K562 (cell line): ENCODE results near the gene TP73. TPM values are rescaled to one million over a fixed set of nuclear protein-coding genes. Genes with fewer than 3 reads are reported as not detected.

ENCODE experiments used
- ATAC-seq: fragments of 200-7000 bp; cut with Tn5 transposase; 3 replicates; pipeline ENCODE4 v1.9.1; 2020; ENCODE audit warnings: moderate library complexity
- BruUV-seq: library from RNA; stranded (reverse); fragments of 400-500 nt; replicated peaks from 2 replicates; lab custom pipeline; 2021; lab: Mats Ljungman, UMichigan
- CTCF ChIA-PET: fragments of 300-600 bp; formaldehyde crosslinking; extraction: SDS; loops from one replicate; lab custom pipeline; 2021; ENCODE audit warnings: low intra/inter-chr PET ratio; lab: Yijun Ruan, JAX
- POLR2A ChIA-PET: fragments of 300-600, 350-650 bp; sonication (Branson Sonifier 250); formaldehyde crosslinking; extraction: SDS; loops from one replicate; lab custom pipeline; 2021; ENCODE audit warnings: antibody characterized with exemption, inconsistent platforms; lab: Yijun Ruan, JAX
- DNase-seq, 4 experiments: peaks; one replicate each; pipeline versions ENCODE4 v3.0.0 to v3.0.0-alpha.2; 2011 to 2018; ENCODE audit warnings: low spot score in 3 of 4, mixed read lengths in 3 of 4; ENCODE audit errors: extremely low read depth in 1 of 4
- FAIRE-seq: peaks from 2 replicates; lab custom pipeline; 2011; peaks lifted over from hg19 to GRCh38; lab: Jason Lieb, UNC
- H2AFZ ChIP-seq: 2 replicates; pipeline ENCODE4 v1.6.0; 2011; ENCODE audit warnings: low read depth, low read length, control low read depth, inconsistent platforms
- H3K27ac ChIP-seq: fragments of 200-600 bp; 3 replicates; pipeline ENCODE4 v1.8.0; 2011; ENCODE audit warnings: low read depth, mild to moderate bottlenecking, control low read depth, inconsistent platforms, low read length, moderate library complexity, mixed read lengths; ENCODE audit errors: extremely low read depth
- H3K27me3 ChIP-seq, 2 experiments: fragments of 300-600 bp in 1 of 2; 2 replicates in 1 of 2; 3 replicates in 1 of 2; pipeline versions ENCODE4 v1.6.0 to v1.8.0; 2011; ENCODE audit warnings: inconsistent platforms in 2 of 2, low read length in 2 of 2, mild to moderate bottlenecking in 1 of 2, mixed read lengths in 1 of 2, moderate library complexity in 1 of 2; ENCODE audit not compliant: control insufficient read depth in 2 of 2, insufficient read depth in 2 of 2
- H3K36me3 ChIP-seq: fragments of 300-600 bp; 3 replicates; pipeline ENCODE4 v1.8.0; 2011; ENCODE audit warnings: mild to moderate bottlenecking, low read length, inconsistent platforms; ENCODE audit not compliant: control insufficient read depth, insufficient read depth
- H3K4me1 ChIP-seq, 2 experiments: fragments of 200-600 bp in 1 of 2; replicated peaks in 1 of 2; 2 replicates in 1 of 2; 3 replicates in 1 of 2; pipeline versions ENCODE4 v1.5.1 to v1.8.0; 2011; ENCODE audit warnings: inconsistent platforms in 2 of 2, low read length in 2 of 2, mild to moderate bottlenecking in 1 of 2, mixed read lengths in 1 of 2, moderate library complexity in 1 of 2; ENCODE audit not compliant: control insufficient read depth in 2 of 2, insufficient read depth in 2 of 2
- H3K4me2 ChIP-seq: 2 replicates; pipeline ENCODE4 v1.6.1; 2011; ENCODE audit warnings: low read length, control low read depth, inconsistent platforms, mixed read lengths; ENCODE audit not compliant: insufficient read depth
- H3K4me3 ChIP-seq: fragments of 200-600 bp; sonication (generic), shearing (Covaris generic); 2 replicates; pipeline ENCODE4 v1.5.1; 2016; ENCODE audit warnings: control low read depth, inconsistent platforms
- H3K79me2 ChIP-seq: fragments of 200-600 bp; 3 replicates; pipeline ENCODE4 v1.8.0; 2011; ENCODE audit warnings: low read length, inconsistent platforms; ENCODE audit not compliant: control insufficient read depth, insufficient read depth
- H3K9ac ChIP-seq, 2 experiments: 2 replicates each; pipeline versions ENCODE4 v1.6.0 to v1.6.1; 2011; ENCODE audit warnings: low read depth in 2 of 2, low read length in 2 of 2, control low read depth in 1 of 2, inconsistent platforms in 1 of 2, mild to moderate bottlenecking in 1 of 2, mixed read lengths in 1 of 2; ENCODE audit not compliant: insufficient read depth in 1 of 2
- H3K9me1 ChIP-seq: one replicate; pipeline ENCODE4 v1.6.0; 2011; ENCODE audit warnings: inconsistent platforms, mild to moderate bottlenecking, low read length, moderate library complexity; ENCODE audit not compliant: control insufficient read depth, insufficient read depth
- H3K9me3 ChIP-seq: replicated peaks from 2 replicates; pipeline ENCODE4 v1.5.1; 2011; ENCODE audit warnings: low read depth, low read length, inconsistent platforms; ENCODE audit not compliant: control insufficient read depth, insufficient read depth
- H4K20me1 ChIP-seq: replicated peaks from 2 replicates; pipeline ENCODE4 v1.6.1; 2011; ENCODE audit warnings: low read length, inconsistent platforms, mixed read lengths; ENCODE audit not compliant: control insufficient read depth, insufficient read depth
- BDP1 ChIP-seq: IDR thresholded peaks from 3 replicates; pipeline ENCODE4 v1.6.1; 2011; ENCODE audit not compliant: insufficient read length, insufficient read depth
- CHD1 ChIP-seq: fragments of 200-600 bp; sonication (generic); IDR thresholded peaks from one replicate; pipeline ENCODE4 v1.6.1; 2012; ENCODE audit warnings: mild to moderate bottlenecking, moderate library complexity, low read length, inconsistent platforms
- EP300 ChIP-seq: IDR thresholded peaks from 2 replicates; pipeline ENCODE4 v1.6.1; 2012; ENCODE audit warnings: low read length, improper control_type of control experiment
- ETV1 ChIP-seq: fragments of 450-650 bp; conservative IDR thresholded peaks from 2 replicates; pipeline ENCODE4 v1.6.1; 2016; ENCODE audit warnings: missing genetic modification characterization, control low read depth, low read depth, missing compliant biosample characterization
- KDM4B ChIP-seq, 2 experiments: fragments of 450-650 bp in 1 of 2; sonication (generic) in 1 of 2; IDR thresholded peaks; 2 replicates each; pipeline ENCODE4 v1.6.1; 2016 to 2017; ENCODE audit warnings: borderline replicate concordance in 2 of 2, antibody characterized with exemption in 1 of 2, low read depth in 1 of 2, mild to moderate bottlenecking in 1 of 2
- KLF1 ChIP-seq: fragments of 450-650 bp; IDR thresholded peaks from 2 replicates; pipeline ENCODE4 v1.6.1; 2016; ENCODE audit warnings: missing genetic modification characterization, missing compliant biosample characterization
- NR2C2 ChIP-seq, 2 experiments: fragments of 200-800 bp in 1 of 2; sonication (Bioruptor generic) in 1 of 2; sonication (generic) in 1 of 2; formaldehyde crosslinking in 1 of 2; IDR thresholded peaks; 2 replicates each; pipeline versions ENCODE4 v1.6.1 to v1.8.0; 2016 to 2022; ENCODE audit warnings: mild to moderate bottlenecking in 1 of 2, missing compliant biosample characterization in 1 of 2, missing genetic modification characterization in 1 of 2, missing genetic modification reagents in 1 of 2
- SMARCA5 ChIP-seq: fragments of 450-650 bp; IDR thresholded peaks from 2 replicates; pipeline ENCODE4 v1.6.1; 2016
- ZNF224 ChIP-seq: sonication (generic); formaldehyde crosslinking; IDR thresholded peaks from 2 replicates; pipeline ENCODE4 v1.8.0; 2022; ENCODE audit warnings: mild to moderate bottlenecking, missing genetic modification reagents
- WGBS: fragments of 100-300 bp; shearing (Covaris generic); methylation state at CpG from one replicate; pipeline ENCODE4 v1.1.6; 2016; ENCODE audit warnings: low coverage, mixed read lengths; ENCODE audit not compliant: insufficient coverage; ENCODE audit errors: missing lambda C conversion rate; 5-methylcytosine and 5-hydroxymethylcytosine counted together
- in situ Hi-C: fragments of 300-500 bp; cut with MboI; formaldehyde crosslinking; loops from 4 replicates; pipeline ENCODE4 v1.15.0; 2018; ENCODE audit warnings: inconsistent platforms, mixed read lengths
- intact Hi-C: fragments of 100-400 bp; cut with micrococcal nuclease; formaldehyde crosslinking; loops from 2 replicates; pipeline ENCODE4 v1.14.2; 2022
- polyA plus RNA-seq, 8 experiments: library from polyadenylated mRNA; depleted of rRNA in 4 of 8; stranded (reverse) in 5 of 8; unstranded in 3 of 8; fragments of >200 nt; fragmentation: Nextera tagmentation in 2 of 8; fragmentation: Illumina TruSeq in 1 of 8; extraction: Ambion mirVana in 2 of 8; extraction: Trizol in 1 of 8; gene quantifications; 2 replicates each; pipeline versions ENCODE4 v1.2.1 to v1.2.3, GENCODE V29; 2011 to 2014; ENCODE audit warnings: inconsistent platforms in 1 of 8, missing spikeins in 1 of 8
- total RNA-seq, 7 experiments: library from RNA; depleted of rRNA in 6 of 7; stranded (reverse); fragments of >200 nt in 6 of 7; fragmentation: Illumina TruSeq in 2 of 7; extraction: Trizol in 2 of 7; gene quantifications; 2 replicates each; pipeline versions ENCODE4 v1.2.1 to v1.2.3, GENCODE V29; 2011 to 2021; ENCODE audit warnings: low replicate concordance in 1 of 7
- TF ChIP-seq, protein P1 (sequence below): fragments of 150-350 bp; IDR thresholded peaks from 2 replicates; pipeline ENCODE4 v1.6.1; 2014; ENCODE audit warnings: low read depth, mild to moderate bottlenecking, low read length, borderline replicate concordance
- TF ChIP-seq, protein P2 (sequence below): fragments of 250-450 bp; sonication (Bioruptor Pico); IDR thresholded peaks from 2 replicates; pipeline ENCODE4 v1.5.0; 2021
- TF ChIP-seq, protein P3 (sequence below): fragments of 450-650 bp; IDR thresholded peaks from 2 replicates; pipeline ENCODE4 v1.6.1; 2018; ENCODE audit not compliant: partially characterized antibody

TP73 gene
- total and polyA plus RNA-seq, 9 of the 15 experiments (the other 6 are each of a cell fraction or from before 2014, with no cell fraction given) = 0.07 to 1.6 (median 0.40) TPM; not detected in 2

DNA sequence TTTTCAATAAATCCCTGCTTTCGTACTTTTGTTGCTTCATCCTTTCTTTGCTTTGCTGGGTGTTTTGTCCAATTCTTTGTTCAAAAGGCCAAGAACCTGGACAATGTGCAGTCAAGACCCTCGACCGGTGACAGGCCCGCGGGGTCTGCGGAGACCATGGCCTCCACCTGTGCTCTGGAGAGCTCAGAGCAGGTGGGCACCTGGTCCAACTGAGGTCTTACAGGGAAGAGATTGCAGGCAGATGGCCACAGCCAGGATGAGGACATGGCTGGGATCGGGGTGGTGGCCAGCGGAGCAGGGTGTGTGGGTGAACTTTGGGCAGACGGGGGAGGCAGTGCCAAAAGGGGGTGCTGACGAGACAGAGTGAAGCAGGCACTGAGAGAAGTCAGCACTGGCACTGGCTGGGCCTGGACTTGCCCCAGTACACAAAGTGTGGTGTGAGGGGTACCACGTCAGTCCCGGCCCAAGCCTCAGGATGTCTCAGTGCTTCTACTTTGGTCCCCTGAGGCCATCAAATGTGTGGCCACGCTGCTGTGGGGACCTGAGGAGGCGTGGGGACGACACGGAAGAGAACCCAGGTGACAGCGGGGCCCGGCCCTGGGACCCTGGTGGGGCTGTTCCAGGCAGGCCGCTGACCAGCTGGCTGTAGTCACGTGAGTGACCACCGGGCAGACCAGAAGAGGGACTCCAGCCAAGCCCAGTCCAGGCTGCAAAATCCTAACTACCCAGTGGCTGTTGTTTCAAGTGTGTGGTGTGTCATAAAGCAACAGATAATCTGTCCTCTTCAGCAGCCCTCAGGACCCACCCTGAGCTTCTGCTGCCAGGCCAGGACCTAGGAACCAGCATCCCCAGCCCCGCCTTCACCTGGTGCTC lies 89.5 kb downstream of the TP73 start:
- Histone ChIP-seq H3K9me1 (peaks cover 13% of the 10 kb centered on the region), H4K20me1 (peaks cover 17% of the 10 kb centered on the region; the same call in 1 of the 2 replicates), H3K9me3 (no peaks in the 10 kb centered on the region), H3K36me3 (peaks cover 81% of the 10 kb centered on the region; the same call in 2 of the 3 replicates), H3K4me3 (no peak overlapping the region), H3K27me3 (no peaks in the 10 kb centered on the region), H3K27ac (no peak overlapping the region), H3K4me2 (no peak overlapping the region), H3K9ac (peak overlapping the region in 1 of 2 experiments; percentile 54; a peak in 1 of 4 replicates), H2AFZ (no peak overlapping the region), H3K79me2 (peaks cover 22% of the 10 kb centered on the region), H3K4me1 (peaks cover 16 to 51% of the 10 kb centered on the region in 2 experiments; a peak in 4 of 5 replicates)
- DNase-seq (no peak), ATAC-seq (no peak), FAIRE-seq (no peak)
- no TSS peak for BruUV-seq
- 92% methylated on average over 22 of the region's 22 CpGs for WGBS
- POLR2A ChIA-PET = interaction anchor here (0.5 to 0.9 kb wide), 3 partner anchors 10 to 220 kb away, joined by 3 to 6 read pairs (median 3); no protein-coding TSS in a partner anchor
- in situ Hi-C loops (no loop called here), intact Hi-C loops (no loop called here)
- CTCF ChIA-PET = no interaction called here
- TF ChIP-seq NR2C2 (CRISPR knock-in tag; IDR thresholded peaks at IDR 0.05) (no peak), NR2C2 (tag; IDR thresholded peaks at IDR 0.05) (no peak), CHD1 (no peak), EP300 (no peak), SMARCA5 (no peak), ETV1 (no peak), BDP1 (no peak), KDM4B (IDR thresholded peaks at IDR 0.05; ENCODE audit: borderline replicate concordance in 2 of 2, low read depth in 1 of 2) (no peak), ZNF224 (CRISPR knock-in tag) (no peak), KLF1 (tag) (no peak)
- TF ChIP-seq, protein P1, sequence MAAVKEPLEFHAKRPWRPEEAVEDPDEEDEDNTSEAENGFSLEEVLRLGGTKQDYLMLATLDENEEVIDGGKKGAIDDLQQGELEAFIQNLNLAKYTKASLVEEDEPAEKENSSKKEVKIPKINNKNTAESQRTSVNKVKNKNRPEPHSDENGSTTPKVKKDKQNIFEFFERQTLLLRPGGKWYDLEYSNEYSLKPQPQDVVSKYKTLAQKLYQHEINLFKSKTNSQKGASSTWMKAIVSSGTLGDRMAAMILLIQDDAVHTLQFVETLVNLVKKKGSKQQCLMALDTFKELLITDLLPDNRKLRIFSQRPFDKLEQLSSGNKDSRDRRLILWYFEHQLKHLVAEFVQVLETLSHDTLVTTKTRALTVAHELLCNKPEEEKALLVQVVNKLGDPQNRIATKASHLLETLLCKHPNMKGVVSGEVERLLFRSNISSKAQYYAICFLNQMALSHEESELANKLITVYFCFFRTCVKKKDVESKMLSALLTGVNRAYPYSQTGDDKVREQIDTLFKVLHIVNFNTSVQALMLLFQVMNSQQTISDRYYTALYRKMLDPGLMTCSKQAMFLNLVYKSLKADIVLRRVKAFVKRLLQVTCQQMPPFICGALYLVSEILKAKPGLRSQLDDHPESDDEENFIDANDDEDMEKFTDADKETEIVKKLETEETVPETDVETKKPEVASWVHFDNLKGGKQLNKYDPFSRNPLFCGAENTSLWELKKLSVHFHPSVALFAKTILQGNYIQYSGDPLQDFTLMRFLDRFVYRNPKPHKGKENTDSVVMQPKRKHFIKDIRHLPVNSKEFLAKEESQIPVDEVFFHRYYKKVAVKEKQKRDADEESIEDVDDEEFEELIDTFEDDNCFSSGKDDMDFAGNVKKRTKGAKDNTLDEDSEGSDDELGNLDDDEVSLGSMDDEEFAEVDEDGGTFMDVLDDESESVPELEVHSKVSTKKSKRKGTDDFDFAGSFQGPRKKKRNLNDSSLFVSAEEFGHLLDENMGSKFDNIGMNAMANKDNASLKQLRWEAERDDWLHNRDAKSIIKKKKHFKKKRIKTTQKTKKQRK = no peak
- TF ChIP-seq, protein P2, sequence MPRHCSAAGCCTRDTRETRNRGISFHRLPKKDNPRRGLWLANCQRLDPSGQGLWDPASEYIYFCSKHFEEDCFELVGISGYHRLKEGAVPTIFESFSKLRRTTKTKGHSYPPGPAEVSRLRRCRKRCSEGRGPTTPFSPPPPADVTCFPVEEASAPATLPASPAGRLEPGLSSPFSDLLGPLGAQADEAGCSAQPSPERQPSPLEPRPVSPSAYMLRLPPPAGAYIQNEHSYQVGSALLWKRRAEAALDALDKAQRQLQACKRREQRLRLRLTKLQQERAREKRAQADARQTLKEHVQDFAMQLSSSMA (CRISPR knock-in tag) = no peak
- TF ChIP-seq, protein P3, sequence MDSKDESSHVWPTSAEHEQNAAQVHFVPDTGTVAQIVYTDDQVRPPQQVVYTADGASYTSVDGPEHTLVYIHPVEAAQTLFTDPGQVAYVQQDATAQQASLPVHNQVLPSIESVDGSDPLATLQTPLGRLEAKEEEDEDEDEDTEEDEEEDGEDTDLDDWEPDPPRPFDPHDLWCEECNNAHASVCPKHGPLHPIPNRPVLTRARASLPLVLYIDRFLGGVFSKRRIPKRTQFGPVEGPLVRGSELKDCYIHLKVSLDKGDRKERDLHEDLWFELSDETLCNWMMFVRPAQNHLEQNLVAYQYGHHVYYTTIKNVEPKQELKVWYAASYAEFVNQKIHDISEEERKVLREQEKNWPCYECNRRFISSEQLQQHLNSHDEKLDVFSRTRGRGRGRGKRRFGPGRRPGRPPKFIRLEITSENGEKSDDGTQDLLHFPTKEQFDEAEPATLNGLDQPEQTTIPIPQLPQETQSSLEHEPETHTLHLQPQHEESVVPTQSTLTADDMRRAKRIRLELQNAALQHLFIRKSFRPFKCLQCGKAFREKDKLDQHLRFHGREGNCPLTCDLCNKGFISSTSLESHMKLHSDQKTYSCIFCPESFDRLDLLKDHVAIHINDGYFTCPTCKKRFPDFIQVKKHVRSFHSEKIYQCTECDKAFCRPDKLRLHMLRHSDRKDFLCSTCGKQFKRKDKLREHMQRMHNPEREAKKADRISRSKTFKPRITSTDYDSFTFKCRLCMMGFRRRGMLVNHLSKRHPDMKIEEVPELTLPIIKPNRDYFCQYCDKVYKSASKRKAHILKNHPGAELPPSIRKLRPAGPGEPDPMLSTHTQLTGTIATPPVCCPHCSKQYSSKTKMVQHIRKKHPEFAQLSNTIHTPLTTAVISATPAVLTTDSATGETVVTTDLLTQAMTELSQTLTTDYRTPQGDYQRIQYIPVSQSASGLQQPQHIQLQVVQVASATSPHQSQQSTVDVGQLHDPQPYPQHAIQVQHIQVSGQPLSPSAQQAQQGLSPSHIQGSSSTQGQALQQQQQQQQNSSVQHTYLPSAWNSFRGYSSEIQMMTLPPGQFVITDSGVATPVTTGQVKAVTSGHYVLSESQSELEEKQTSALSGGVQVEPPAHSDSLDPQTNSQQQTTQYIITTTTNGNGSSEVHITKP = no peak
